ENCODE data around the gene JAKMIP2. TPM values are rescaled to one million over a fixed set of nuclear protein-coding genes. Genes with fewer than 3 reads are reported as not detected.

JAKMIP2 gene
- total and polyA plus RNA-seq, 2 donors (not counting 3 experiments of a cell fraction or from before 2014, with no cell fraction given), result not detected

GRCh38 chr5:147784146-147784987, 1.8 kb upstream of the JAKMIP2 start:
- H3K4me2 ChIP-seq (ENCODE audit: insufficient read depth, low read length), result no peak overlapping the region
- no peaks in the 10 kb centered on the region for H3K79me2 ChIP-seq (ENCODE audit: control insufficient read depth, insufficient read depth, low read length)
- H3K4me1 ChIP-seq (ENCODE audit: control insufficient read depth, extremely low read depth, insufficient read depth, low read length), result no peaks in the 10 kb centered on the region
- TF ChIP-seq POLR2AphosphoS5 (IDR thresholded peaks at IDR 0.05; ENCODE audit: insufficient read depth, low read depth, low read length) (no peak), JUN (IDR thresholded peaks at IDR 0.05; ENCODE audit: borderline replicate concordance, insufficient read depth, insufficient read length, low read depth) (no peak), EZH2 (IDR thresholded peaks at IDR 0.05; ENCODE audit: borderline replicate concordance, low read depth, low read length, severe bottlenecking) (no peak), CTCF (IDR thresholded peaks at IDR 0.05; ENCODE audit: extremely low read depth in 1 of 2, insufficient read depth in 1 of 2, low read depth in 1 of 2, low read length in 2 of 2) (no peak), MAX (IDR thresholded peaks at IDR 0.05; ENCODE audit: insufficient read depth, insufficient read length) (no peak), MYC (IDR thresholded peaks at IDR 0.05; ENCODE audit: low read depth, low read length) (no peak), GATA2 (IDR thresholded peaks at IDR 0.05; ENCODE audit: insufficient read depth, insufficient read length, low read depth, low read length) (no peak)
- no peaks in the 10 kb centered on the region for H3K36me3 ChIP-seq (ENCODE audit: control insufficient read depth in 2 of 2, extremely low read depth in 1 of 2, insufficient read depth in 2 of 2, low read length in 2 of 2)
- no peaks in the 10 kb centered on the region for H4K20me1 ChIP-seq (replicated peaks; ENCODE audit: control insufficient read depth, extremely low read depth, insufficient read depth, low read length)
- H3K27ac ChIP-seq (ENCODE audit: insufficient read depth, low read depth, low read length), result no peak overlapping the region
- peaks cover 9 to 30% of the 10 kb centered on the region in 2 experiments for H3K27me3 ChIP-seq (ENCODE audit: control insufficient read depth in 2 of 2, insufficient read depth in 2 of 2, low read length in 2 of 2)
- H3K9ac ChIP-seq (replicated peaks; ENCODE audit: extremely low read depth, insufficient read depth, low read length), result no peak overlapping the region
- FAIRE-seq (no peak), DNase-seq (ENCODE audit: low read depth, low spot score) (no peak)
- H3K9me1 ChIP-seq (replicated peaks; ENCODE audit: control insufficient read depth, extremely low read depth, insufficient read depth, low read length), result no peaks in the 10 kb centered on the region
- no peak overlapping the region for H2AFZ ChIP-seq (ENCODE audit: low read depth, low read length)
- dilution Hi-C loops (cut with MboI; ENCODE audit: extremely low pct_ligation_motif_present, low sequenced_read_pairs), result no loop called here
- no peaks in the 10 kb centered on the region for H3K9me3 ChIP-seq (replicated peaks; ENCODE audit: control insufficient read depth, insufficient read depth, low read length)
- H3K4me3 ChIP-seq (replicated peaks in 1 of 3; ENCODE audit: insufficient read depth in 1 of 3, low read depth in 1 of 3, low read length in 3 of 3), result no peak overlapping the region
- POLR2A ChIA-PET, result no interaction called here
- BruUV-seq (replicated peaks), result no TSS peak
- intact Hi-C loops (cut with micrococcal nuclease), result no loop called here
- CTCF ChIA-PET, result no interaction called here
